Left lung (tissue), 10 donors: Measurements from ENCODE around the gene CRTC3. TPM values are rescaled to one million over a fixed set of nuclear protein-coding genes. Genes with fewer than 3 reads are reported as not detected.

Experiments
- ATAC-seq: fragments of 200-7000 bp; cut with Tn5 transposase; one replicate; pipeline ENCODE4 v1.9.1; 2020; ENCODE audit warnings: moderate library complexity
- DNase-seq, 4 donors: peaks; one replicate each; pipeline ENCODE4 v3.0.0-alpha.2; 2013 to 2020
- H3K27ac ChIP-seq, 2 donors: fragments of 200-600 bp; sonication (generic) in 1 of 2; one replicate each; pipeline versions ENCODE4 v1.5.0 to v1.8.0; 2020 to 2021
- H3K27me3 ChIP-seq, 2 donors: fragments of 200-600 bp; sonication (generic) in 1 of 2; one replicate each; pipeline versions ENCODE4 v1.5.0 to v1.8.0; 2020 to 2021
- H3K36me3 ChIP-seq, 2 donors: fragments of 200-600 bp; sonication (generic) in 1 of 2; one replicate each; pipeline versions ENCODE4 v1.5.0 to v1.8.0; 2020 to 2021
- H3K4me1 ChIP-seq, 2 donors: fragments of 200-600 bp; one replicate each; pipeline ENCODE4 v1.8.0; 2021
- H3K4me3 ChIP-seq, 2 donors: fragments of 200-600 bp; sonication (generic) in 1 of 2; one replicate each; pipeline versions ENCODE4 v1.5.0 to v1.8.0; 2020 to 2021; ENCODE audit warnings: mild to moderate bottlenecking in 1 of 2
- H3K9me3 ChIP-seq, 2 donors: fragments of 200-600 bp; sonication (generic) in 1 of 2; one replicate each; pipeline versions ENCODE4 v1.5.0 to v1.8.0; 2020 to 2021
- intact Hi-C, 2 donors: fragments of 100-400 bp; cut with DNase I; formaldehyde crosslinking; loops; one replicate each; pipeline versions ENCODE4 v1.11.2 to v1.14.2; 2022
- polyA plus RNA-seq, 6 donors: library from polyadenylated mRNA; unstranded; fragments of 120-200 nt; gene quantifications; one replicate each; pipeline ENCODE4 v1.2.1, GENCODE V29; 2013; ENCODE audit not compliant: insufficient read length in 6 of 6
- total RNA-seq, 2 donors: library from RNA; stranded (reverse); fragmentation: NEBNext Ultra II Directional; extraction: Animal tissue kit (Norgen Biotek cat#: 25700); gene quantifications; one replicate each; pipeline ENCODE4 v1.2.1, GENCODE V29; 2021
- TF ChIP-seq, protein P1 (sequence below), 2 donors: fragments of 200-600 bp; sonication (generic) in 1 of 2; IDR thresholded peaks; one replicate each; pipeline versions ENCODE4 v1.5.0 to v1.8.0; 2021; ENCODE audit warnings: antibody characterized with exemption in 2 of 2
- donor health status: DM: no; HTN: yes; CAD: no.
- donor health status: DM: no; HTN: no; CAD: no.

CRTC3 gene
- total and polyA plus RNA-seq, 8 donors, result 33.0 to 45.2 (median 37.5) TPM

DNA sequence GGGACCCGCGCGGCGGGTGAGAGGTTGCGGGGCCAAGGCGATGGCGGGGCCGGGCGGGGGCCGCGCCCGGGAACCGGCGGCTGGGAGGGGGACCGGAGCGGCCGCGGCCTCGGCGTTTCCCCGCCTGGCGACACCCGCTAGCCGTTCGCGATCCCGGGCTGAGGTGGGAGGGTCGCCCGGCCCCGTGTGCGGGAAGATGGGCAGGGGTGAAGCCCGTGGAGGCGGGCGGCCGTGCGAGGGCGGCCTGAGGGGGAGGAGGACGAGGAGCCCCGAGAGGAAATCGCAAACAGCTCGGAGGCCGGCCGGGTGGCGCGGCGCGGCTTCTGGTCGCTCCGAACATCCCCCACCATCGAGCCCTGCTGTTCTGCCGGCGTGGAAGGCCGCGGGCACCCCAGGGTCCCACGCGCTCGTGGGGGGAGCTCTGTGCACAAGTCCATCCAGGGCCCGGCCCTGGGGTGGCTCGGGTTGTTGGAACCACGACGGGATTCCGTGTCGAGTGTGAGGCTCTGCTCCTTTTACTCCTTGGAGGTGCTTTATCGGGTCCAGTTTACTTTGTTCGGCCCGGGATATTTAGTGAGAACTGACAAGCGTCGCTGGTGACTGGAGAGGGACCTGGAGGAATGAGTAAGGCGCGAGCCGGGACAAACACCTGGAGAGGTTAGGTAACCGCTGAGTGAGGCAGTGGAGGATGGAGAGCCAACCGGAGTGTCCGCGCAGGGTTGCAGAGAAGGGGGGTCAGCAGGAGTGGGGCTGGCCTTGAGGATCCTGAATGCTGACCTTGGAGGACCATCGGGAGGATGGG, 728 bp downstream of the CRTC3 start:
- H3K27me3 ChIP-seq, result peaks cover 0 to 18% of the 10 kb centered on the region in 2 donors
- H3K4me1 ChIP-seq, result peaks cover 3 to 38% of the 10 kb centered on the region in 2 donors
- peak overlapping the region; percentile 67 to 81 for H3K4me3 ChIP-seq
- ATAC-seq (peak; percentile 72), DNase-seq (peak; percentile 47 to 90 (median 54))
- no peaks in the 10 kb centered on the region for H3K9me3 ChIP-seq
- intact Hi-C loops, result no loop called here
- no peaks in the 10 kb centered on the region for H3K36me3 ChIP-seq
- TF ChIP-seq, protein P1, sequence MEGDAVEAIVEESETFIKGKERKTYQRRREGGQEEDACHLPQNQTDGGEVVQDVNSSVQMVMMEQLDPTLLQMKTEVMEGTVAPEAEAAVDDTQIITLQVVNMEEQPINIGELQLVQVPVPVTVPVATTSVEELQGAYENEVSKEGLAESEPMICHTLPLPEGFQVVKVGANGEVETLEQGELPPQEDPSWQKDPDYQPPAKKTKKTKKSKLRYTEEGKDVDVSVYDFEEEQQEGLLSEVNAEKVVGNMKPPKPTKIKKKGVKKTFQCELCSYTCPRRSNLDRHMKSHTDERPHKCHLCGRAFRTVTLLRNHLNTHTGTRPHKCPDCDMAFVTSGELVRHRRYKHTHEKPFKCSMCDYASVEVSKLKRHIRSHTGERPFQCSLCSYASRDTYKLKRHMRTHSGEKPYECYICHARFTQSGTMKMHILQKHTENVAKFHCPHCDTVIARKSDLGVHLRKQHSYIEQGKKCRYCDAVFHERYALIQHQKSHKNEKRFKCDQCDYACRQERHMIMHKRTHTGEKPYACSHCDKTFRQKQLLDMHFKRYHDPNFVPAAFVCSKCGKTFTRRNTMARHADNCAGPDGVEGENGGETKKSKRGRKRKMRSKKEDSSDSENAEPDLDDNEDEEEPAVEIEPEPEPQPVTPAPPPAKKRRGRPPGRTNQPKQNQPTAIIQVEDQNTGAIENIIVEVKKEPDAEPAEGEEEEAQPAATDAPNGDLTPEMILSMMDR (IDR thresholded peaks at IDR 0.05), result no peak
- peak overlapping the region; percentile 84 to 88 for H3K27ac ChIP-seq

DNA sequence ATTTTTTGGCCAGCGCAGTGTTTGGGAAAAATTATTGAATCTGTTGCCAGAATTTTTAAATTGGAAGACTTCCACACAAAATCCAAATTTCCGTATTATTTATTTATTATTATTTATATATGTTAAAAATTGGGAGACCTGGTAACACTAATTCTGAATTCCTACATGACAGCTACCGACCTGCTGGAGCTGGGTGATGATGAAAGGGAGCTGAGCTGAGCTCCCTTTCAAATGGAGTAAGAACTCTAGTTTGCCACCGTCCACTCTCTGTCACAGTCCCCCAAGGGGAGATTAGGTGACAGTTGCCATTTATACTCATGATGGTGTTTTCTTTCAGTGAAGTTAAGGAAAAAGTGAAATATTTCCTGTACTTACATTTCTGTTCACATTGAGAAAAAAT, 1.4 kb downstream of the CRTC3 start:
- TF ChIP-seq, protein P1 (IDR thresholded peaks at IDR 0.05), result no peak
- Histone ChIP-seq H3K9me3 (no peaks in the 10 kb centered on the region), H3K27me3 (peaks cover 0 to 18% of the 10 kb centered on the region in 2 donors), H3K4me3 (peak overlapping the region; percentile 67 to 81), H3K27ac (no peak overlapping the region), H3K36me3 (no peaks in the 10 kb centered on the region), H3K4me1 (peaks cover 3 to 38% of the 10 kb centered on the region in 2 donors)
- DNase-seq, result peak in 1 of 4 donors; percentile 10
- ATAC-seq, result no peak
- intact Hi-C loops, result no loop called here

DNA sequence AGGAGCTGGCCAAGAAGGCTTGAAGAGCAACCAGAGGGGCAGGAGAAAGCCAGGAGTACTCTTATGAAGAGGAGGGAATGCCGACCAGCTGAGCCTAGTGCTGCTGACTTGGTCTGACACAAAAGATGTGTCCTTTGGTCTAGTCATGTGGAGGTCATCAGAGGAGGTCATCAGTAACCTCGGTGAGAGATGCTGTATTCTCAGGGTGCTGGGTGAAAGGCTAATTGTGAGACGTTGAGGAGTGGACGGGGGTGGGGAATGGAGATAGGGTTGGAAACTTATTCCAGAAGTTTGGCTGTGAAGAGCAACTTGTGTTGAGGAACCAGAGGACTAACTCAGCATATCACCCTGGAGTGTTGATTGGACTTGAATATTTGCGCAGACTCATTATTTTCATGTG, 5.5 kb downstream of the CRTC3 start:
- TF ChIP-seq, protein P1 (IDR thresholded peaks at IDR 0.05), result no peak
- Histone ChIP-seq H3K4me1 (peaks cover 3 to 31% of the 10 kb centered on the region in 2 donors), H3K27me3 (peaks cover 0 to 12% of the 10 kb centered on the region in 2 donors), H3K27ac (no peak overlapping the region), H3K4me3 (no peak overlapping the region), H3K36me3 (peaks cover 0 to 4% of the 10 kb centered on the region in 2 donors), H3K9me3 (no peaks in the 10 kb centered on the region)
- DNase-seq, result no peak
- intact Hi-C loops, result no loop called here
- ATAC-seq, result no peak

DNA sequence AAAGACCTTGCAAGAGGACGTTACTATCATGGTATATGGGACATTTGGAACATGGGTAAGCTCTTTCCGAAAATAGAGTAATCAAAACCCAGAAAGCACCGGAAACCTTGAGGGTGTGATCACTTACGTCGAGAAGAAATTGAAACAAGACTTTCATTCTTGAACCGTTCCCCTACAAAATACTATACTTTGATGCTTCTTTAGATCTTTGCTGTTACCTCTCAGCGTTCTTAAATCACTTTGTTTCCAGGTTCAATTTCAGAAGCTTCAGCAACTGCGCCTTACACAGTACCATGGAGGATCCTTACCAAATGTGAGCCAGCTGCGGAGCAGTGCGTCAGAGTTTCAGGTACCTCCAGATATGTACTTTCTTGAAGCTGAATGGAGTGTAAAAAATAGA, 10.1 kb downstream of the CRTC3 start:
- H3K27me3 ChIP-seq, result no peaks in the 10 kb centered on the region
- ATAC-seq (no peak), DNase-seq (no peak)
- no peak overlapping the region for H3K4me3 ChIP-seq
- no peaks in the 10 kb centered on the region for H3K9me3 ChIP-seq
- H3K27ac ChIP-seq, result no peak overlapping the region
- peaks cover 0 to 13% of the 10 kb centered on the region in 2 donors for H3K36me3 ChIP-seq
- intact Hi-C loops, result no loop called here
- TF ChIP-seq, protein P1 (IDR thresholded peaks at IDR 0.05), result no peak
- H3K4me1 ChIP-seq, result peaks cover 0 to 5% of the 10 kb centered on the region in 2 donors

DNA sequence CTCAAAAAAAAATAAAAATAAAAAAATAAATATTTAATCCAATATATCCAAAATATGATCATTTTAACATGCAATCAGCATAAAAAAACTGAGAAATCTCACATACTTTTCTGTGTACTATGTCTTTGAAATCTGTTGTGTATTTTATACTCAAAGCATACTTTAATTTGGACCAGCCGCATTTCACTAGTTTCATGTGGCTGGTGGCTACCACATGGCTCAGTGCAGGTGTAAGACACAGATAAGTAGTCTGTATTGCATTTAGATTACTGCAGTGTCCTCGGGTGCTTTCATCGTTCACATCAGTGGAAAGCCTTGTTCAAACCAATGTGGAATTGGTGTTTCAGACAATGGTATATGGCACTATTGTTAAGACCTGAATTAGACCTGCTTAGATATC, 11.0 kb downstream of the CRTC3 start:
- Histone ChIP-seq H3K36me3 (peaks cover 0 to 13% of the 10 kb centered on the region in 2 donors), H3K27me3 (no peaks in the 10 kb centered on the region), H3K9me3 (no peaks in the 10 kb centered on the region), H3K4me1 (no peaks in the 10 kb centered on the region), H3K4me3 (no peak overlapping the region), H3K27ac (no peak overlapping the region)
- ATAC-seq (no peak), DNase-seq (no peak)
- TF ChIP-seq, protein P1 (IDR thresholded peaks at IDR 0.05), result no peak
- intact Hi-C loops, result no loop called here
